Adrenal gland (tissue), 12 donors: Measurements from ENCODE around the gene KCNMB1. TPM values are rescaled to one million over a fixed set of nuclear protein-coding genes. Genes with fewer than 3 reads are reported as not detected.

ENCODE experiments used
- DNase-seq, 7 donors: peaks; one replicate each; pipeline ENCODE4 v3.0.0-alpha.2; 2019 to 2020
- H3K27ac ChIP-seq, 5 donors: fragments of 200-600 bp; sonication (generic) in 4 of 5; 1 replicate in 3 of 5; 2 replicates in 2 of 5; pipeline versions ENCODE4 v1.5.1 to v1.8.0; 2016 to 2020; ENCODE audit warnings: mild to moderate bottlenecking in 1 of 5
- H3K27me3 ChIP-seq: fragments of 200-600 bp; 2 replicates; pipeline ENCODE4 v1.8.0; 2021
- H3K36me3 ChIP-seq, 2 donors: fragments of 200-600 bp; replicated peaks in 1 of 2; 1 replicate in 1 of 2; 2 replicates in 1 of 2; pipeline versions ENCODE4 v1.5.1 to v1.8.0; 2018 to 2022
- H3K4me1 ChIP-seq, 2 donors: fragments of 200-600 bp; replicated peaks in 1 of 2; 1 replicate in 1 of 2; 2 replicates in 1 of 2; pipeline versions ENCODE4 v1.5.1 to v1.8.0; 2018 to 2021
- H3K4me3 ChIP-seq, 4 donors: fragments of 200-600 bp; sonication (generic) in 3 of 4; one replicate each; pipeline ENCODE4 v1.5.1; 2016 to 2018
- H3K9me3 ChIP-seq, 3 donors: fragments of 200-600 bp; sonication (generic) in 1 of 3; replicated peaks in 1 of 3; 1 replicate in 2 of 3; 2 replicates in 1 of 3; pipeline versions ENCODE4 v1.5.1 to v1.8.0; 2016 to 2021
- CTCF ChIP-seq, 6 experiments: fragments of 450-650 bp in 4 of 6; fragments of 200-600 bp in 2 of 6; sonication (generic) in 1 of 6; IDR thresholded peaks; 1 replicate in 5 of 6; 2 replicates in 1 of 6; pipeline versions ENCODE4 v1.5.1 to v1.8.0; 2016 to 2021; ENCODE audit warnings: antibody characterized with exemption in 6 of 6, mild to moderate bottlenecking in 2 of 6, moderate library complexity in 1 of 6
- POLR2A ChIP-seq, 2 donors: fragments of 450-650 bp; IDR thresholded peaks; one replicate each; pipeline ENCODE4 v1.6.1; 2017; ENCODE audit warnings: antibody characterized with exemption in 2 of 2, mild to moderate bottlenecking in 2 of 2, moderate library complexity in 1 of 2
- WGBS, 4 donors: extraction: QIAGEN DNeasy Blood & Tissue Kit in 2 of 4; methylation state at CpG; one replicate each; pipeline versions ENCODE4 v1.1.5 to v1.1.7; 2013 to 2017; 5-methylcytosine and 5-hydroxymethylcytosine counted together
- intact Hi-C, 2 donors: fragments of 100-400 bp; cut with DNase I; formaldehyde crosslinking; loops; one replicate each; pipeline versions ENCODE4 v1.14.1 to v1.15.0; 2022 to 2023
- polyA plus RNA-seq, 3 donors: library from polyadenylated mRNA; stranded (reverse); fragments of 200-250 nt in 2 of 3; fragments of 350-450 nt in 1 of 3; fragmentation: Illumina TruSeq in 1 of 3; extraction: RNeasy Lipid Tissue Mini Kit (QIAGEN cat#74804) in 1 of 3; gene quantifications; one replicate each; pipeline ENCODE4 v1.2.3, GENCODE V29; 2013 to 2014
- total RNA-seq, 9 donors: library from RNA; depleted of rRNA in 4 of 9; stranded (reverse); fragments of >200 nt in 4 of 9; fragments of 120-200 nt in 1 of 9; fragmentation: NEBNext Ultra II Directional in 1 of 9; extraction: Animal tissue kit (Norgen Biotek cat#: 25700) in 1 of 9; gene quantifications; one replicate each; pipeline versions ENCODE4 v1.1.0 to v1.2.4, GENCODE V29; 2013 to 2023
- donor health status: healthy with polysubstance abuse.
- donor health status: Bipolar disorder and iron deficiency.
- donor health status: DM: yes; HTN: yes; CAD: no.
- donor health status: DM: no; HTN: no; CAD: no.
- donor health status: DM: no; HTN: no; CAD: no.
- donor health status: DM: yes; HTN: yes; CAD: no.

Gene KCNMB1
- total and polyA plus RNA-seq, 12 donors, result 0.11 to 3.2 (median 0.89) TPM

- no peak overlapping the region for H3K27ac ChIP-seq
- no peak overlapping the region for H3K4me3 ChIP-seq
- no peaks in the 10 kb centered on the region for H3K36me3 ChIP-seq
- H3K27me3 ChIP-seq, result no peaks in the 10 kb centered on the region
- no peak for TF ChIP-seq POLR2A (IDR thresholded peaks at IDR 0.05)
- TF ChIP-seq CTCF (IDR thresholded peaks at IDR 0.05), result no peak
- intact Hi-C loops, result loop anchor here (10.0 kb wide), 2 partner anchors 144 to 314 kb away; partner anchors contain the start of gene FOXI1 (in 1 of the 2)
- no peaks in the 10 kb centered on the region for H3K9me3 ChIP-seq
- no peak for DNase-seq
- H3K4me1 ChIP-seq, result no peaks in the 10 kb centered on the region
- WGBS, 4 donors, result 79 to 86% (median 81%) methylated on average over 8 of the region's 8 CpGs
Observed at GRCh38 chr5:170418736-170419135, 29.6 kb upstream of the KCNMB1 start.

- intact Hi-C loops, result loop anchor here (10.0 kb wide), 2 partner anchors 142 to 312 kb away; partner anchors contain the start of gene FOXI1 (in 1 of the 2)
- no peak for DNase-seq
- 69 to 77% (median 72%) methylated on average over 4 of the region's 4 CpGs for WGBS, 4 donors
- Histone ChIP-seq H3K27ac (no peak overlapping the region), H3K9me3 (no peaks in the 10 kb centered on the region), H3K4me3 (no peak overlapping the region), H3K4me1 (no peaks in the 10 kb centered on the region), H3K36me3 (no peaks in the 10 kb centered on the region), H3K27me3 (no peaks in the 10 kb centered on the region)
- TF ChIP-seq POLR2A (IDR thresholded peaks at IDR 0.05) (no peak), CTCF (IDR thresholded peaks at IDR 0.05) (no peak)
Observed at GRCh38 chr5:170416526-170416925, 27.4 kb upstream of the KCNMB1 start.

- intact Hi-C loops, result loop anchor here (10.0 kb wide), 2 partner anchors 140 to 310 kb away; partner anchors contain the start of gene FOXI1 (in 1 of the 2)
- no peaks in the 10 kb centered on the region for H3K27me3 ChIP-seq
- TF ChIP-seq POLR2A (IDR thresholded peaks at IDR 0.05), result no peak
- no peak for TF ChIP-seq CTCF (IDR thresholded peaks at IDR 0.05)
- H3K9me3 ChIP-seq, result no peaks in the 10 kb centered on the region
- H3K4me3 ChIP-seq, result no peak overlapping the region
- no peak overlapping the region for H3K27ac ChIP-seq
- DNase-seq, result no peak
- WGBS, 4 donors, result 86 to 92% (median 88%) methylated on average over 6 of the region's 6 CpGs
- H3K4me1 ChIP-seq, result no peaks in the 10 kb centered on the region
- H3K36me3 ChIP-seq, result no peaks in the 10 kb centered on the region
Observed at GRCh38 chr5:170414786-170415185, 25.6 kb upstream of the KCNMB1 start.

GRCh38 chr5:170413897-170414296, 24.7 kb upstream of the KCNMB1 start:
- Histone ChIP-seq H3K4me1 (no peaks in the 10 kb centered on the region), H3K4me3 (no peak overlapping the region), H3K36me3 (no peaks in the 10 kb centered on the region), H3K27ac (no peak overlapping the region), H3K27me3 (no peaks in the 10 kb centered on the region), H3K9me3 (no peaks in the 10 kb centered on the region)
- 76 to 90% (median 88%) methylated on average over 3 of the region's 3 CpGs for WGBS, 4 donors
- intact Hi-C loops, result loop anchor here (10.0 kb wide), 2 partner anchors 139 to 309 kb away; partner anchors contain the start of gene FOXI1 (in 1 of the 2)
- no peak for DNase-seq
- TF ChIP-seq POLR2A (IDR thresholded peaks at IDR 0.05), result no peak
- no peak for TF ChIP-seq CTCF (IDR thresholded peaks at IDR 0.05)
